MM.1S (cell line): ENCODE data around the gene XPOT.
A peak's percentile ranks its signal among the peaks of the same experiment; 100 is the strongest.
"Not testable (repeated sequence)": the region's sequence is repeated elsewhere in the genome, so short reads cannot be mapped to it uniquely, and the experiment has no call there.

ENCODE experiments used
- DNase-seq: peaks from one replicate; pipeline ENCODE4 v3.0.0-alpha.2; 2015
- H2AFZ ChIP-seq: fragments of 300-600 bp; sonication (generic); 2 replicates; pipeline ENCODE4 v1.6.0; 2016; ENCODE audit warnings: antibody characterized with exemption, low read length
- H3F3A ChIP-seq: fragments of 300-600 bp; sonication (generic); 2 replicates; pipeline ENCODE4 v1.6.1; 2016; ENCODE audit warnings: mild to moderate bottlenecking, antibody characterized with exemption, low read length, moderate library complexity, mixed read lengths; ENCODE audit not compliant: insufficient read depth
- H3K27ac ChIP-seq: fragments of 300-600 bp; sonication (generic); 2 replicates; pipeline ENCODE4 v1.5.1; 2016; ENCODE audit warnings: mild to moderate bottlenecking, low read length
- H3K27me3 ChIP-seq: fragments of 300-600 bp; sonication (generic); replicated peaks from 2 replicates; pipeline ENCODE4 v1.6.0; 2016; ENCODE audit warnings: low read length; ENCODE audit not compliant: insufficient read depth
- H3K36me3 ChIP-seq: fragments of 300-600 bp; sonication (generic); replicated peaks from 2 replicates; pipeline ENCODE4 v1.6.1; 2016; ENCODE audit warnings: mild to moderate bottlenecking, low read length, mixed read lengths; ENCODE audit not compliant: insufficient read depth
- H3K4me1 ChIP-seq: fragments of 300-600 bp; sonication (generic); 2 replicates; pipeline ENCODE4 v1.6.1; 2016; ENCODE audit warnings: low read length, mixed read lengths
- H3K4me2 ChIP-seq: fragments of 300-600 bp; sonication (generic); 2 replicates; pipeline ENCODE4 v1.6.0; 2016; ENCODE audit warnings: low read depth, low read length
- H3K4me3 ChIP-seq: fragments of 300-600 bp; sonication (generic); 2 replicates; pipeline ENCODE4 v1.5.1; 2016; ENCODE audit warnings: low read length, mixed read lengths
- H3K79me2 ChIP-seq: fragments of 300-600 bp; sonication (generic); 2 replicates; pipeline ENCODE4 v1.6.1; 2016; ENCODE audit warnings: mixed run types, low read length, mixed read lengths
- H3K9ac ChIP-seq: fragments of 300-600 bp; sonication (generic); 2 replicates; pipeline ENCODE4 v1.6.1; 2016; ENCODE audit warnings: low read length, mixed read lengths
- H3K9me2 ChIP-seq: fragments of 300-600 bp; sonication (generic); replicated peaks from 2 replicates; pipeline ENCODE4 v1.6.1; 2016; ENCODE audit warnings: mild to moderate bottlenecking, low read length, mixed read lengths; ENCODE audit not compliant: insufficient read depth
- H3K9me3 ChIP-seq: fragments of 300-600 bp; sonication (generic); replicated peaks from 2 replicates; pipeline ENCODE4 v1.6.1; 2016; ENCODE audit warnings: mild to moderate bottlenecking, low read length, mixed read lengths; ENCODE audit not compliant: insufficient read depth
- H4K20me1 ChIP-seq: fragments of 300-600 bp; sonication (generic); 2 replicates; pipeline ENCODE4 v1.6.1; 2016; ENCODE audit warnings: mild to moderate bottlenecking, low read length, moderate library complexity, mixed read lengths; ENCODE audit not compliant: insufficient read depth
- CTCF ChIP-seq: fragments of 300-600 bp; sonication (generic); IDR thresholded peaks from 2 replicates; pipeline ENCODE4 v1.5.1; 2016; ENCODE audit warnings: antibody characterized with exemption, low read length, mixed read lengths
- EZH2 ChIP-seq: fragments of 300-600 bp; sonication (generic); optimal IDR thresholded peaks from 2 replicates; pipeline ENCODE3; 2017; ENCODE audit warnings: low read depth, mild to moderate bottlenecking, antibody characterized with exemption, low read length, mixed read lengths
- EZH2phosphoT487 ChIP-seq: fragments of 300-600 bp; sonication (generic); IDR thresholded peaks from 2 replicates; pipeline ENCODE4 v1.6.1; 2018; ENCODE audit warnings: antibody characterized with exemption, low read length

Gene XPOT

GRCh38 chr12:64403707-64404469 is at the start of gene XPOT:
Gene XPOT, plus strand, starts transcription at chr12:64404392. Its CDS starts 5,644 bp downstream, at chr12:64410036.
- Histone ChIP-seq H3K36me3 (no peaks in the 10 kb centered on the region), H3K79me2 (peaks cover 44% of the 10 kb centered on the region), H3K27ac (peak within 1 kb of the TSS; percentile 99), H3K9me2 (no peaks in the 10 kb centered on the region), H2AFZ (peak within 1 kb of the TSS; percentile 97), H3K27me3 (no peaks in the 10 kb centered on the region), H3K9me3 (no peaks in the 10 kb centered on the region), H3K4me2 (peak within 1 kb of the TSS; percentile 77), H3K4me3 (peak within 1 kb of the TSS; percentile 100), H3F3A (peaks cover 9% of the 10 kb centered on the region), H4K20me1 (no peaks in the 10 kb centered on the region), H3K9ac (peak within 1 kb of the TSS; percentile 99), H3K4me1 (no peaks in the 10 kb centered on the region)
- DNase-seq = peak; percentile 97
- TF ChIP-seq EZH2phosphoT487 (no peak), CTCF (no peak), EZH2 (no peak)

GRCh38 chr12:64356209-64356608 is 48.0 kb upstream of the XPOT start:
- not testable (repeated sequence) for DNase-seq, H3K4me3 ChIP-seq, H3K4me1 ChIP-seq, H3K9ac ChIP-seq, H3F3A ChIP-seq, H4K20me1 ChIP-seq, H3K36me3 ChIP-seq, H3K27ac ChIP-seq, H3K79me2 ChIP-seq, H3K27me3 ChIP-seq, H3K4me2 ChIP-seq, H2AFZ ChIP-seq, H3K9me2 ChIP-seq, H3K9me3 ChIP-seq

- not testable (repeated sequence) for H3K9ac ChIP-seq, H3F3A ChIP-seq, H3K79me2 ChIP-seq, DNase-seq, H3K4me2 ChIP-seq, H3K9me3 ChIP-seq, H3K27ac ChIP-seq, H3K9me2 ChIP-seq, H3K27me3 ChIP-seq, H3K4me1 ChIP-seq, H3K36me3 ChIP-seq, H3K4me3 ChIP-seq, H4K20me1 ChIP-seq, H2AFZ ChIP-seq
Observed at GRCh38 chr12:64361173-64361572, 43.0 kb upstream of the XPOT start.

GRCh38 chr12:64362721-64363305 is 41.4 kb upstream of the XPOT start:
- Histone ChIP-seq H3F3A (no peaks in the 10 kb centered on the region), H3K36me3 (no peaks in the 10 kb centered on the region), H3K9me2 (no peaks in the 10 kb centered on the region), H3K27me3 (no peaks in the 10 kb centered on the region), H3K4me1 (no peaks in the 10 kb centered on the region), H3K4me3 (no peak overlapping the region), H3K9me3 (no peaks in the 10 kb centered on the region), H4K20me1 (no peaks in the 10 kb centered on the region), H3K27ac (no peak overlapping the region), H3K79me2 (no peaks in the 10 kb centered on the region), H3K4me2 (no peak overlapping the region), H3K9ac (no peak overlapping the region), H2AFZ (no peak overlapping the region)
- TF ChIP-seq EZH2phosphoT487 (no peak), CTCF (no peak), EZH2 (no peak)
- no peak for DNase-seq
